GM21360 (cell line): ENCODE measurements around the gene HPS1.
A peak's percentile ranks its signal among the peaks of the same experiment; 100 is the strongest.

Experiments
- ATAC-seq: cut with Tn5 transposase; IDR thresholded peaks from one replicate; pipeline ENCODE4 v1.9.1; 2021; ENCODE audit warnings: mild to moderate bottlenecking, moderate library complexity; ENCODE audit not compliant: unreplicated experiment

The HPS1 gene

GRCh38 chr10:98465866-98466265, 19.1 kb upstream of the HPS1 start:
- ATAC-seq, result no peak

DNA sequence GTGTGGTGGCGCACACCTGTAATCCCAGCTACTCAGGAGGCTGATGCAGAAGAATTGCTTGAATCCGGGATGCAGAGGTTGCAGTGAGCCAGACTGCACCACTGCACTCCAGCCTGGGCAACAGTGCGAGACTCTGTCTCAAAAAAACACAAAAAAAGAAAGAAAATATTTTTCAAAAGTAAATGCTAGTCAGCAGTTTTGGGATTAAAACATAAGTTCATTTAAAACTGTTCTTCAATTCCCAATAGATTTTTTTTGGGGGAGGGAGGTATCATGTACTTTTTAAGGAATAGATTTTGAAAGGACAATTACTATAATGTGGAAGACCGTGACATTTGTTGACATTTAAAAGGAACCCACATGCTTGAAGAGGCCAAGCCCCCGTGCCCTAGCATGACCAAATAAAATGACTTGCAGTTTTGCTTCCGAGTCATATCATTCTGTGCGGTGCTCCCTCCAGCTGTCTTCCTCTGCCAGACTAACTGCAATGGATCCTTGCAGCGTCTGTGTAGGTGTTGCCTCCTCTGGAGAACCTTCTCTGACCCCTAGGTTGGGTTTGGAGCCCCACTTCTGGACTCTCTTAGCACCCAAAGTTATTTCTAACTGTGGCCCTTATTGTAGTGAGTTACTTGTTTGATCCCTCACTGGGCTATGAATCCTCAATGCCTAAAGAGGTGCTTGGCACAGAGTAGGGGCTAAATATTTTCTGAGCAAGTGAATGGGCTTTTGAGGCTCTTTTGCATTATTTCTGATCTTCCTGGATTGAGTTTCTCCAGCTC, 17.4 kb upstream of the HPS1 start:
- ATAC-seq, result no peak

DNA sequence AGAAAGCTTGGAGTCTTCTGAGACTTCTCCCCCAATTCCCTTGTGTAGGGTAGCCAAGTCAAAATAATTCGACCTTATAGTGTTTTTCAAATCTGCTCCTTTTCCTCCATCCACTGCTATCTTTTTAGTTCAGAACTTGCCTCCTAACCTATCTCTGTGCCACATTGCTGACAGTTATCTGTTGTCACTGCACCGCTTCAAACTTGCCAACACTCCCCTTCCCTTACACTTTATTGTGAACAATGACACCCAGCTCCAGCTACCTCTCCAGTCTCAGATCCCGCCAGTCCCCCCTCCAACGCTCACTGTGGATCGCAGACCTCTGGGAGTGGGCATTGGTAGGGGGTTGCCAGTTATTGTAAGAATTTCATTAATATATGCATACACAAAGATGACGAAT, 16.3 kb upstream of the HPS1 start:
- ATAC-seq, result no peak

GRCh38 chr10:98461500-98461842, 14.7 kb upstream of the HPS1 start:
- no peak for ATAC-seq

DNA sequence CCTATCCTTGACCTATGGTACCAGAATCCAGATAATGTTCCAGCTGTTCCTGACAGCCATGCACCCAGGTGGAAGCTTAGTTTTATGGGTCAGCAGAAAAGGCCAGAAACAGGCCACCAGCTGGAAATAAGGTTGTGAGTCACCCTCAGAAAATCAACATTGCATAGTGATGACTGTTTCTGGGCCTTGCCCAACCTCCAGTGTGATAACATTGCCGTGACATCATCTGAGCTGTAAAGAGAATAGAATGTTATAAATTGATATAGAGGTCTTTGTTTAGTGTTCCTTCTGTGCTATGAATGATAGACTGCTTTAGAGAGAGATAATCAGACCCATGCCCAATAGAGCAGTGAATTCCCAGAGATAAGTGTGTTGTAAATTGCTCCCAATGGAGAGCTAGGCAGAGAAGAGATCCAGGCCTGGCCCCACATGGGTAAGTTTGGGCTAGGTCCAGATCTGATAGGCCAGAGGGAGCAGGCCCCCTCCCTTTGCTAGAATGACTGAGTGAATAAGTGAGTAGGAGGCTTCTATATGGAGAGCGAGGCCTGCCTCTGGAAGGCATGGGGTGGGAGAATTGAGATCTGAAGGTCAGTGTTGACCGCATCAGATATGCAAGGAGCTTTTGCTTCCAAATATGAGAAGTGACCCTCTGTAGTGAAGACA, 14.2 kb upstream of the HPS1 start:
- no peak for ATAC-seq

- no peak for ATAC-seq
Measured at GRCh38 chr10:98458809-98459784, 12.4 kb upstream of the HPS1 start.

DNA sequence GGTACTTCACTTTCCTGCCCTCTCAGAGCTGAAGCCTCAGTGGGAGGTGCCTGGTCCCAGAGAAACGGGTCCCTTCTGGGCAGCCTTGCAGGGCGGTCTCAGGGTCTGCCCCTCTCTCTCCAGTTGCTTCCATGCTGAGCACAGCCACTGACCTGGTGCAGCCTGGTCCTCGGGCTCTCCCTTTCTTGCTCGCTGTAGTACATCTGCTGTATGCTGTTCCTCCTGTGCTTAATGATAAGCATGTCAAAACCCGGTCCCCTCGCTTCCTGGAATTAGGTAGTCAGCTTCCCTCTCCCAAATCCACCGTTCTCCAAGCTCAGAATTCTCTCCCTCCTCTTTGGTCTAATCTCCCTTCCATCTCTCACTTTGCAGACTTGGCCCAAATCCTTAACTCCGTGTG, 11.0 kb upstream of the HPS1 start:
- no peak for ATAC-seq

DNA sequence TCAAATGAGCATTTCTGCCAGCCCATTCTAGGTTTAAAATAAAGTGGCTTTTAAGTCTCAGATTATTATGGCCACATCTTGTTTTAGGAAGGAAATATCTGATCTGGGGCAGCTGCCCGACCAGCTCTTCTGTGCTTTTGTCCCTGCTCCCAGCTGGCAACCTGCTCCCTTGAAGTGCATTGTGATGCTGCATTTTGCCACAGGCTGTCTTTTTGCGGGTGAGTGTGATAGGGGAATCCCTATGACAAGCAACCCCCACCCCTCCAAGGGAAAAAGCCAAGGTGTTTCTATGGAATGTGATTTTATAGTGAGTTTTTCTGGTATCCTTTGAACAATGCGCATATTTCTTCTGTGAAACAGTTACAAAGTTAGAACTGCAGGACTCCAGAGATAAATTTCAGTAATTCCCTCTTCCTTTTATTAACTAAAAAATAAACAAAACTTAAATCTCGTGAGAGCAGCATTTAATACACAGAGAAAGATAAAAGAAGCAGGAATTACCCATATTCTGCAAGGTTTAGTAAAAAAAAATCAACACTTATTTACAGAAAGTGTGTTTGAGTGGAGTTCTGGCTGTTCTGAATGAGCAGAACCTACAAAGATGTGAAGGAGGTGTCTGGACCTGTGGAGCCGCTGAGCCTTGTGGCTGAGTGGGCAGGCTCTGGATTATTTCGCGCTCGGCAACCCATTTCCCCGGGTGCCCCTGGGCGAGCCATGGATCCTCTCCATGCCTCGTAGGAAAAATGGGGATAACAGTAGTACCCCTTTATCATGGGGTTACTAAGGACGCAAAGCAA, 10.1 kb upstream of the HPS1 start:
- no peak for ATAC-seq

DNA sequence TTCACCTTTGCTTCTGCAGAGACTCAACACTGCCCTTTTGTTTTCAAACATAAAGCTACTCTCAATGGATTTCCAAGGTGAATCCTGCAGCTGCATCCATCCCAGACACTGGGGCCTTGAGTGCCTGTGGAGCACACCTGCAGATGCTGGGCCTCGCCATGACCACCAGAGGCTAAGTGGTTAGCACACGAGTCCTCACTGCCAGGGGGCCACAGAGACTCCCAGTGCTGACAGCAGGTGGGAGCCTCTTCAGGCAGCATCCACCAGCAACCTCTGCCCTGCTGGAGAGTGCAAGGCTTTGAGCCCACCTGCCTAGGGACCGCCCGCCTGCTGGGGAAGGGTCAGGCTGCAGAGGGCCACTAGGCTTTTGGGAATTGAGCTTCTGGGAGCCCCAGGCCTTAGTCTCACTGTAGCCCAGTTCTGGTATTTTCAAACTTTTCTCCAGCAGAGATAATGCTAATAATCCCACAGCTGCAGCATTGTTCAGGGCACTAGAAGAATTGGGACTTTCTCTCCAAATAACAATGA, 9.4 kb upstream of the HPS1 start:
- ATAC-seq, result no peak

DNA sequence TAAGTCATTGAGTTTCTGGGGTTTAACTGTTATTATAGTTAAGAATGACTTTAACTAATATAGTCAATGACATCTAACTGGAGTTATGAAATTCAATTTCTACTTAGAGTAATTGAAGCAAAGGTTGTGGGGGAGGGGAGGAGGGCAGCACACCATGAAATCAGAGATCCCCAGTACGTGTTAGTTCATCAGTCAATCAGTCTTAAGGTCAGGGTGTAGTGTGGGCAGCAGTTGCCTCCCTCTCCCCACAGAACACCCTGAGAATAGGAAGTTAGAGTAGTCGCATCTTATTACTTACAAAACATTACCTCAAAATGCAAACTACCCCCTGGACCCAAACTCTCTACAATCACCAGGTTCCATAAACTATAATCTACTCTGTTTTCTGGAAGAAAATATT, 7.0 kb upstream of the HPS1 start:
- no peak for ATAC-seq

DNA sequence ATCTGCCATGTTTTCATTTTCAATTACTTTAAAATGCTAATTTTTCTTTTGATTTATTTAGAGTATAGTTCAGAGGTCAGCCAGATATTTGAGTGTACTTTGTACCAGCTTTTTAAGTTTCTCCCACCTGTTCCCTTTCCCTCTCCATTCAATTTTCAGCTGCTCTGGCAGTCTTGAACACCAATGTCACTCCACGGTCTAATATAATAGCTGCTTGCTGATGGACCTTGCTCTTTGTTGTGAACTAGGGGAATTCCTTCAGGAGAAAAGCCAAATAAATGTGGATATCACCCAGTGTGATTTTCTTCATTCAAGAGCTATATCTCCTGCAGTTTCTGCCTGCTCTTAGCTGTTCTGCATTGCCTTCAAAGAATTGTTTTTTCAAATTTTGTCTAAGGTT, 3.9 kb upstream of the HPS1 start:
- ATAC-seq, result no peak

GRCh38 chr10:98449287-98449686, 2.6 kb upstream of the HPS1 start:
- ATAC-seq, result no peak

- peak; percentile 14 for ATAC-seq
Measured at GRCh38 chr10:98446151-98446660, 529 bp downstream of the HPS1 start.

DNA sequence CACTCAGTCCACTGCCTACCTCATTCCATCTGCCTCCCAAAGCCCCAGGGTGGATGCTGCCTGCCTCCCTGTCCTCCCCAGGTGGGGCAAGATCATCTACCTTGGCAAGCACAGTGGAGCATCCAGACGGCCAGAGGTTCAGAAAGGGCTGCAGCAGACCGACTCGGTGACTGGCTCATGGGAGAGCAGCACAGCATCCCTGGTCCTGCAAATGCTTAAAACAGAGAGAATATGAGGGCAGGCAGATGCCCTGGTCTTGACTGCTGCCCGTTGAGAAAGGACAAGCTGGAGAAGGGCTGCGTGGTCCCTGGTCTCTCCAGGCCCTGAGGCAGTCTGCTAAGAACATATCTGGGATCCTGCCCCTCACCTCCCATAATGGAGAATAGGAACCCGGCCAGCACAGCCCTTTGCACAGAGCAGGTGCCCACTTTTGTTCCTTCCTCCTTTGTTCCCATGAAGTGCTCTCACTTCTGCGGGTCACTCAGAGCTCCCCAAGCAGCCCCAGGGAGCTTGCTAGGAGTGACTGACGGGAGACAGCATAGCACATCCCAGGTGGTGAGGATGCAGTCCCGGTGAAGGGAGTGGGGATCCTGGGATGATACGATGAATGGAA, 1.4 kb downstream of the HPS1 start:
- ATAC-seq, result no peak

GRCh38 chr10:98444314-98445006, 2.3 kb downstream of the HPS1 start:
- no peak for ATAC-seq

GRCh38 chr10:98438715-98439114, 8.0 kb downstream of the HPS1 start:
- ATAC-seq, result no peak

- ATAC-seq, result no peak
Measured at GRCh38 chr10:98436704-98437103, 10.0 kb downstream of the HPS1 start.

- no peak for ATAC-seq
Measured at GRCh38 chr10:98435178-98435577, 11.6 kb downstream of the HPS1 start.
